ENCODE results near the gene UBE2E3.
"Not testable (repeated sequence)": the region's sequence is repeated elsewhere in the genome, so short reads cannot be mapped to it uniquely, and the experiment has no call there.

UBE2E3 gene

DNA sequence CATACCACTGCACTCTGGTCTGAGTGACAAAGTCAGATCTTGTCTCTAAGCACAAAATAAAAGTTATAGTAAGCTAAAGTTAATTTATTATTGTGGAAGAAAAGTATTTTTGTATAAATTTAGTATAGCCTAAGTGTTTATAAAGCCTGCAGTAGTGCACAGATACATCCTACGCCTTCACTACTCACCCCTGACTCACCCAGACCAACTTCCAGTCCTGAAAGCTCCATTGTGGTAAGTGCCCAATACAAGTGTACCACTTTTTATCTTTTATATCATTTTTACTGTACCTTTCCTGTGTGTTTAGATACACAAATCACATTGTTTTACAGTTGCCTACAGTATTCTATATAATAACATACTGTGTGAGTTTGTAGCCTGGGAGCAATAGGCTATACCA is 57.5 kb downstream of the UBE2E3 start:
- no peak for DNase-seq

DNA sequence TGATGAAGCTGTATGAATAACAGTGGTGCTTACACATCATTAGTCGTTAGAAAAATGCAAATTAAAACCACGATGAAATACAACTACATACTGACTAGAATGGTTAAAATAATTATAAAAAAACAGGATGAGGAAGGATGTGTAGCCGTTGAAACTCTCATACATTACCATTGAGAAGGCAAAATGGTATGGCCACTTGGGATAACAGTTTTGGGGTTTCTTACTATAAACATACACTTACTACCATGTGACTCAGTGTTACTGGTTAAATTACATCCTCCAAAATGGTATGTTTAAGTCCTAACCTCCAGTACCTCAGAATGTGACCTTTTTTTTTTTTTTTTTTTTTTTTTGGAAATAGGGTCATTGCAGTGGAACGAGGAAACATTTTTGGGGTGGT is 58.4 kb downstream of the UBE2E3 start:
- DNase-seq = no peak

DNA sequence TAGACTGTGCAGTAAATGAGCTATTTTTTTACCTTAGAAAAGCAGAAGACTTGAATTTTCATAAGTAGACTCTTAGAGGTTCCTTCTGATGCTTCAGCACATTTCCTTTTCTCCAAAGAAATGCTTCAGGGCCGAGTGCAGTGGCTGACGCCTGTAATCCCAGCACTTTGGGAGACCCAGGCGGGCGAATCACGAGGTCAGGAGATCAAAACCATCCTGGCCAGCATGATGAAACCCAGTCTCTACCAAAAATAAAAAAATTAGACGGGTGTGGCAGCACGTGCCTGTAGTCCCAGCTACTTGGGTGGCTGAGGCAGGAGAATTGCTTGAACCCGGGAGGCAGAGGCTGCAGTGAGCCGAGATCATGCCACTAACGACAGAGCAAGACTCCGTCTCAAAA is 60.4 kb downstream of the UBE2E3 start:
- not testable (repeated sequence) for DNase-seq

DNA sequence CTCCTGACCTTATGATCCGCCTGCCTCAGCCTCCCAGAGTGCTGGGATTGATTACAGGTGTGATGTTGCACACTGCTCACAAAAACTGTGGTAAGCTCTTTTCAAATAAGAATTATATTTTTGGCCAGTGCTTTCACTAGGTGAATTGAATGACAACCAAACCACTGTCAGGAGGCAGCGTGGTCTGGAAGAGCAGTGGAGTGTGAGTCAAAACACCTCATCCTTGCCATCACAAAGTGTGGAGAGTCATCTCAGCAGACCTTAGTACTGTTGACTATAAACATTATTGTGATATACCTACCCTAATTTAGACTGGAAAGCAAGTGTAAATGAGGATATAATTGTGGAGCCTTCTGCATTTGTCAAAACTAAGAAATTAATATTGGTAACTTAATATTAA is 61.3 kb downstream of the UBE2E3 start:
- peak; percentile 5 for DNase-seq

DNA sequence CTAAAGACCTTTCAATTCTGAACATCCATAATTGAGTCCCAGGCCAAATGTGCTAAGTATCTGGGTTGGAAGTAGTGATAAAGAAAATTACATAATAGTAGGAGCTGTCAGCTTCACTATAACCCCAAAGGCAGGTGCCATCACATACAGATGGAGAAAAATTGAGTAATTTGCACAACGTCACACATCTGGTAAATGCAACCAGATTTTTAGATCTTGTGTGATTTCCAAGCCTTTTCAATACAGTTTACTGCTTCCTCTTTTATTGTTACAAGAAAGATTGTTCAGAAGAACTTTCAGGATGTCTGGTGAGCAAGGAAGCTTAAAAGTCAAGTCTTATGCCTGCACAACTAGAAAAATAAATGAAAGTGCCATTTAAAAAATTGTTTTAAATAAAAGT is 62.3 kb downstream of the UBE2E3 start:
- no peak for DNase-seq

DNA sequence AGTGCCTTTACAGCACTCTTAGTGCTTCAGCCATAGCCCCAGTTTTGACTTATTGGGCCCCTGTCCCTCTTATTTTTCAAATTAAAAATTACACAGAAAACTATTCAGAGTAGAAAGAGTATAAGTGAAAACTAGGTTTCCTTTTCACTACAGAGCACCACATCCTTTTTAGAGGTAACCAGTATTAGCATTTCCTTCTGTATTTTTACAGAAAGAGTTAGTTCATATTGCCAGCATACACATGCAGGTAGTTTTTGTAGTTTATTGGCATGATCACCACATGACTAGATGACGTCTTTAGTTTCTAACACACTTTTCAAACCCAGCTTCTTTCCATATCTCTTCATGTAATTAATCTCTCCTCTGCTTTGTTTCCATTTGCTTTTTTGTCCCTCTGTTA is 66.4 kb downstream of the UBE2E3 start:
- no peak for DNase-seq

DNA sequence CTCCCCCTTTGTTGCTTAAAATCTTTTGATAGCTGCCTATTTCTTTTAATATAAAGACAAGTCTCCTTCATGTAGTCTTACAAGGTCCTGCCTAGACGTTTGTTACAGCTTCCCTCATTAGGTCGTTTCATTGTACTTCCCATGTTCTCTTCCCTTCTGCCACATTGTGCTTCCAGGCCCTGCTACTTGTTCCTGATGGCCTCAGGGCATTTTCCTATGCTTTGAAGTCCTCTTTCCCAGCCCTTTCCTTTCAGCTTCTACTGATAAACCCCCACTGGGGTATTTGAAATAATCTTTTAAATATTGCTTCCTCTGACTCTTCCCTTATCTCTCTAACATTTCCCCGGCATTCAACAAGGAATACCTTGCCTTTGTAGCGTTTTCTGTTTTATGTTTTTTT is 67.4 kb downstream of the UBE2E3 start:
- DNase-seq = no peak

DNA sequence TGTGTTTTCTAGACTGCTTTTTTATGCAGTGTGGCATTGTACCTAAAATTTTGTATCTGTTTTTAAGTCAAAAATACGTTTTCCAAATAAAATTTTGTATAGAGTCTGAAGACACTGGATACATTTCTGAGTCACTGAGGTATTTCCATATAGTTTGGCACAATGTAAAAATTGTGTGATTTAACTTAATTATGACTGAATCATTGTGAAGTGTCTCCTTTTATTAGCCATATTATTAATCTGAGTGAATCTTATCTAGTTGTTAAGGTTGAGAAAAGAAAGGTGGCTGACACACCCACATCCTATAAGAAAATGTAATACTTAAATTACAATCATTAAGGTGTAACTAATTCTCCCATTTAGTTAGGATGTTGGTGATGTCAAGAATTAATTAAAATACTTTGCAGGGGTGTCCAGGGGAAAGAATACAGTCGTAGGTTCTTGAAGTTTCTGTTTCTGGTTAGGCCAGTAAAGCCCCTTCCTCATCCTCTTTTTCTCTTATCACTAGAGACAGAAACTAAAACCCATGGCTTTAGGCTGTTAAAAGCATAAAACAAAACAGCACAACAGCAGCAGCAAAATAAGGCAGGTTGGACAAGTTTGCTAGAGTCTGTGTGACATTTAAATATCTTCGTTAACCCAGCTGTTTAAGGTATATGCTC is 71.6 kb downstream of the UBE2E3 start:
- DNase-seq = no peak

DNA sequence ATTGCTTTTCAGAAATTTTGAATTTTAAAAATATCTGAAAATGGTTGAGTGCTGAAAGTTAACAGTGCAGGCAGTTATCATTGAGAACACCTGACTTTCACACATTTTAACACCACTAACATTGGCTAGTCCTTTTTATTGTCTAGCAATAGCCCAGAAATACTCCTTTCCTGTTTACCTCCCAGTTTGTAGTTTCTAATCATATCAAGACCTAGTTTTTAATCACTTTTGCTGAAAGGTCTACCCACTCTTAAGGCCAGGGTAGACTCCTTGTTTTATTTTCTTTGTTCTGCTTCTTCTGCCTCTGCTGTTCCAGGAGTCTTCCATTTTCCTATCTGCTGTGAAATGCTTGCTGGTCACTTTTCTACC is 72.1 kb downstream of the UBE2E3 start:
- no peak for DNase-seq

DNA sequence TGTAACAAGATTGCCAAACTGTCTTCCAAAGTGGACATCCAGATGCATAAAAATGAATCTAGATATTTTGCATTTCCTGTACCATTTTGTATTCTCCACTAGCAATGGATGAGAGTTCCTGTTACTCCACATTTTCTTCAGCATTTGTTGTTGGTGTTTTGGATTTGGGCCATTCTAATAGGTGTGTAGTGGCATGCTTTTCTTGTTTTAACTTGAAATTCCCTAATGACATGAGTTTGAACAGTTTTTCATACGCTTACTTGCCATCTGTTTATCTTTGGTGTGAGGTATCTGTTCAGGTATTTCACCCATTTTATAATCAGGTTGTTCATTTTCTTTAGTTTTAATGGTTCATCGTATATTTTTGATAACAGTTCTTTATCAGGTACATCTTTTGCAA is 73.9 kb downstream of the UBE2E3 start:
- DNase-seq = no peak

DNA sequence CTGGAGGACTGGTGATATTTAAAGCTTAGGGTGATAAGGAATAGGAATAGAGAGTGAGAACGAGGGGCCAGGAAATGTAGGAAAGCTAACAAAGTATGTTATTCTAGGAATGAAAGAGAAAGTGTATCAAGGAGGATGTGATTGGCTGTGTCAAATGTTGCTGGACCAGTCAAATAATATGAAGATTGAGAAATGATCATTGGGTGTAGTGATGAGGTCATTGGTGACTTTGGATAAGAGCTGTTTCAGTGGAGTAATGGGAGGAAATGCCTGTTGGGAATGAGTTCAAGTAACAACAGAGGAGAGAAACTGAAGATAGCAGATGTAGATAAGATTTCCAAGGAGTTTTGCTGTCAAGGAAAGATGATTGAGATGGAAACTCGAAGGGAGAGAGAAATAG is 74.4 kb downstream of the UBE2E3 start:
- no peak for DNase-seq

DNA sequence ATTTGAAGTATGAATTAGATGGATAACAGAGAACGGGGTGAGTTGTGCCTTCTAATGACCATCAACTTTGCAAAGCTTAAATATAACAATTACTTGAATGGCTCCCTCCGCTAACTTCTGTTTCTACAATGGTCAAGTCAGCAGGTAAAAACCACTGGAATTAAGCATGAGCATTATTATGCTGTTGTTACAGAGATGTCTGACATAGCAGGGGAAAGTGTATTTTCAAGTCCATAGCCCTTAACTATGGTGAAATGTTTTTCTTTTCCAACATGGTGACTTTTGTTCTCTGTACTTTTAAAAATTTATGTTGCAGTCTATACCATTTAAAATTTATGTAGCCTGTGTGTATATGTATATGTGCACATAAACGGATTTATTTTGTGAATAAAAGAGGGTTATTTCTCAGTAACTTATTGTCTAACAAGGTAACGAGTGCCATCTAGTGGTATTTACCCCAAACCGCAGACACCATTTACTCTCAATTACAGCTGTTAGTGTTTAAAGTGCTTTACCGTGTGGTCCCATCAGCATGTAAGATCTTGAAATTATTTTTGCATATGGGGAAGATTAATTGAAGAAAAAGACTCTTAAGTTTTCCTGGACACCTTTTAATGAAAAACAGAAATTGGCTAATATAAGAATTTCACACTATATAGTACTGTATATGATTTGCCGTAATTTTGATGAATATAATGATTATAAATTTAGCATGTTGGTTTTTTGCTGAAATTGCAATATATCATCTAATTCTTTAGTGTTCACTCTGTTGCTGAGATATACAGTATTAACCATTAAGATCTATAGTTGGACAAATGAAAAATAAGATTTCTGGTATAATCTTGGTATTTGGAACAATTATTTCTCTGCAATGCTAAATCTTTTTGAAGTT is 78.2 kb downstream of the UBE2E3 start:
- peak; percentile 57 for DNase-seq

DNA sequence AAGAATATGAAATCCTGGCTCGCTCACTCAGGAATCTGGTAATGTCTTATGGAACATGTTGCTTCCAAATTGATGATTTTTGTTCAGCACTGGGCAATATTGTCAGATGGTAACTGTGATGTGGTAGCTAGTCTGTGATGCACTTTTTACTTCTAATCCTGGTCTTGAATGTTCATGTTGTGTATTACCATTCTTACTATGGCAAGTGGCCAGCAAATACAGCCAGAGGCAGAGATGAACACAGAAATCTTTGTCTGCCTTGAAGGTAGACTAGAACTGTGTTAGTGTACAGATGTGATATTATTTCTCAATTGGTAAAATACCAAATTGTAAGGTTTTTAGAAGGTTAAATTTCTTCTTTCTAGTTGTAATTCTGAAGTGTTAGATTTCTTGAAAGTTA is 83.3 kb downstream of the UBE2E3 start:
- no peak for DNase-seq

DNA sequence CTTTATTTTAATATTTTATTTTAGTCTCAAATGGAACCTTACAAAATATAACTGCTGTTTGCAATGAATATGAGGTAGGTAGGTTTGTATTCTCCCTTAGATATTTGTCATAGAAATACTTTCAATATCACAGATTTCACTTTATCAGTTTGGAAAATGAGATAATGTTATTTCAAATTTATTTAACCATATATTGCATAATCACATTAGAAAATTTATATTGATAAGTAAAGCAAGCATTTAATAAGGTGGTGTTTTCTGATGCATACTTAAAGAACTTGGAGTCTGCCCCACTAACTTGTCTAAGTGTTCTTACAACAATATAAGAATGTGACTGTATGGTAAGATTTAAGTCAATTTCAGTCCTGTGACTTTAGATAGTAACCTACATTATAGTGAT is 85.1 kb downstream of the UBE2E3 start:
- no peak for DNase-seq

DNA sequence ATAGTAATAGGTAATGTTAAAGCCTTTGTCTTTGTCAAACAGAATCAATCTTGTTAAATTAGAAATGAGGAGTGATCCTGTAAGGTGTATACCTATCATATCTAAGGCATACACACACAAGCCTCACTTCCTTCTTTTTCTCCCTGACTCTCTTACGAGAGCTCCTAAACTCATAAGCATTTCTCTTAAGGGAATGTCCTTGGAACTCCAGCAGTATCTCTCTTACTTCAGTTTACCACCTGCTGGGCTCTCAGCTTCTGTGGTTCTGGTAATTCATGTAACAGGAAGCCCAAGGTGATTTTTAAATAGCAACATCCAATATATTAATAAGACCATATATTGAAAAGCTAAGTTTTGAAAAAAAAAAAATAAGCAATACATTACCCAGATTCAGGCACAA is 85.9 kb downstream of the UBE2E3 start:
- no peak for DNase-seq

DNA sequence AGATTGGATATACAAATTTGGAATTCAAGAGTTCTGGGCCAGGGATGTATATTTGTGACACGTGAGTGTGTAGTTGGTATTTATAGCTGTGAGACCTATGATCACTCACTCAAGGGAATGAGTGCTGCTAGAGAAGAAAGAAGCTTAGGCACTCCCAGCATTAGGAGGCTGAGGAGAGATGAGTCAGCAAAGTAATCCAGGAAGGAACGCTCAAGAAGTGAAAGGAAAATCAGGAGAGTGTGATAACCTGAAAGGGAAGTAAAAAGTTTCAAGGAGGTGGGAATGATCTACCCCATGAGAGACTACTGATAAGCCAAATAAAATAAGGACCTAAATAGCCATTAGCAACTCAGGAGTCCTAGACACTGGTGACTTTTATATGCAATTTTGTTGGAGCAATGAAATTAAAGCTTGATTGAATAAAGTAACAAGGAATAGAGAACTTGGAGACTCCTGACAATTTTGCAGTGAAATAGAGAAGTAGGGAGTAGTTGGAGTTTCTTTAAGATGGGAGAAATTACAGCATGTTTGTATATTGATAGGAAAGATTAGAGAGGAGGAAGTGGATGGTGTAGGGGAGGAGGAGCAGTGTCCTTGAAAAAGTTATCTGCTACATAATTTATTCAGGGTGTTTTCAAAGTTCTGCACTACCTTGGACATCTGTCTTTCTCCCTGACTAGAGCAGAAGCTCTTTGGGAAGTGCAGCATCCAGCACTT is 89.9 kb downstream of the UBE2E3 start:
- DNase-seq = no peak

DNA sequence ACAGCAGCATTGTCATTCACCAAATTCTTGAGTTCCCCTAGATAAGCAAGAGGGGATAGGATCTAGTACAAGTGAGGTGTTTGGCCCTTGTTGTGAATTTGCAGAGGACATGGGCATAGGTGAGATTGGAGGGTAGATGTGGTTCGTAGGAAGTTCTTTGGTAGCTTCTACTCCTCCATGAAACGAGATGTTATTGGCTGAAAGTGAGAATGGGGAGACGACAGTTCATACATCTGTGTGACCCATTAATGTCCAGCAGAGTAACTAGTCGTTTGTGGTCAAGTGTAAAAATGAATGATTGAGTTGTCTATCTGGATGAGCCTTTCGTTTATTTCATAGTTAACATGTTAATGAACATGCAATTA is 90.4 kb downstream of the UBE2E3 start:
- DNase-seq = no peak

DNA sequence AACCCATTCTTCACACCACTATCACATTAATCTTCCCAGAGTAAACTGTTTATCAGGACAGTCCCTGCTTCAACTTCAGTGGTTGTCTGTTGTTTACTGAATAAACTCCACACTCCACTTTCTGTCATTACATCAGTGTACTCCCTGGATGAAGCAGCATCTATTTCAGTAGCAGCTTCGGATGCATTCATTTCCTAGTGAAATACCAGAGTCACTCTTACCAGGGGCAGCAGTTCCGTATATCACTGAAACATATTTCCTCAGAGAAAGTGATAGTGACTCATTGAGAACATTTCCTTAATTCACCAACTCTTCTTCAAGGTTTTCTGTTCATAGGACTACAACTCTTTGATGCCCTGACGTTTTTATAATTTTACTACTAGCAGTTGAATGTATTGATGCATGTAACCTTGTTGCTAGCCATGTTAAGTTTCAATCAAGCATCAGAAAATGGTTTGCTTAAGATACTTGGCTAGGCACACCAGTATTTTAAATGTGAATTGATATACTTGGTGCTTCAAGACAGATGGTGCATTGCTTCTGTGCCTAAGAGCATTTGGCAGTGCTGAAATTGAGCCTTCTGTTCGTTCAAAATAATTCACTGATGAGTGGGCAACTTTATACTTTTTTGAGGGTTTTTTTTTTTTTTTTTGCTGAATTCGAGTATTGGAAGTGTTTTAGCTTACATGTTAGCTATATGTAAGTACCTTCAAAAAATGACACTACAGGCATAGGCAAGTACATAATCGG is 92.3 kb downstream of the UBE2E3 start:
- no peak for DNase-seq

DNA sequence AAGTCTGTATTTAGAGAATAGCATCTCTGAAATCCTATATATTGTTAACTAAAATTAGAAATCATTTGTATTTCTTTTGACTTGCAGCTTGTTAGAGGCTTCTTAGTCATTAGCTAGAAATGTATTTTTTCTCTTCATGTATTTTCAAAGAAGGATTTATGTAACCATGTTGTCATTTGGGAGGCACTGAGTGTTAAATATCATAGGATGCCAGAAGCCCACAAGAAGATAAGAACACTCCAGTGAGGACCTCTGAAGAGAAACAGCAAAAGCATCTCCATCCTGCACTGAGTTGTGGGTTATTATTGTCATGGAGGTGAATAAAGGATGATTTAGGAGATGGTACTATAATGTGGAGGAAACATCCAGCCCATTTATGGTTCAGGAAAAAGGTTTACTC is 93.5 kb downstream of the UBE2E3 start:
- no peak for DNase-seq

DNA sequence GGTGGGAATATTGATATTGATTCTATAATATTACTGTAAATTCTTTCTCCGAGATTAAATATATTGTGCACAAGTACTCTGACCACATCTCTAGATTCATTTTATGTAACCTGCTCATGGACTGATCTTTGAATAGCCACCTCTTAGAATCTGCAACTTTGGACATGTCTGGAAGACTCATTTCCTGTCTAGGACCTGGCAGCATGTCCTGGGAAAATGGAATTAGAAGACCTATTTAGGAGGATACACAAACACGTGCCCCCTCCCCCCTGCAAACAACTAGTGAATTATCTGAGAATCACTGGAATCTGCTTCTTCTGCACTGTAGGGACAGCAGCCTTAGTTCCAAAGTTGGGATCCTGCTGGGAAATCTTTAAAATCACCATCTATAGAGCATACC is 94.1 kb downstream of the UBE2E3 start:
- no peak for DNase-seq

DNA sequence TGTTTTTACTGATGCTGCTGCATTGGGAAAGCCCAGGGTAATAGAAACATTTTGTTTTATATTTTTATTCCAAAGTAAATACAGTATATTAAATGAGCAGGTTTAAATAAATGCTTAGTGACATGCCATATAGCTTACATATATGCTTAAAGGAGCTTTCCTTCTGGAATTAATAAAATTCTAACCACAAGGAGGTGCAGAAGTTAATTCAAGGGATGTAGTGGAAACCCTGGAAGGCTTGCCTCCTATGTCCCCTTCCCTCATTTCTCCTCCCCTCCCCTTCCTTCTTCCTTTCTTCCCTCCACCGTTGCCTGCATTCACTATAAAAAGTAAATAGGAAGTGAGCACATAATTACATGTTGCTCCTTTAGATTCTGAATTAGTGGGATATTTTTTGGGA is 96.3 kb downstream of the UBE2E3 start:
- DNase-seq = no peak

DNA sequence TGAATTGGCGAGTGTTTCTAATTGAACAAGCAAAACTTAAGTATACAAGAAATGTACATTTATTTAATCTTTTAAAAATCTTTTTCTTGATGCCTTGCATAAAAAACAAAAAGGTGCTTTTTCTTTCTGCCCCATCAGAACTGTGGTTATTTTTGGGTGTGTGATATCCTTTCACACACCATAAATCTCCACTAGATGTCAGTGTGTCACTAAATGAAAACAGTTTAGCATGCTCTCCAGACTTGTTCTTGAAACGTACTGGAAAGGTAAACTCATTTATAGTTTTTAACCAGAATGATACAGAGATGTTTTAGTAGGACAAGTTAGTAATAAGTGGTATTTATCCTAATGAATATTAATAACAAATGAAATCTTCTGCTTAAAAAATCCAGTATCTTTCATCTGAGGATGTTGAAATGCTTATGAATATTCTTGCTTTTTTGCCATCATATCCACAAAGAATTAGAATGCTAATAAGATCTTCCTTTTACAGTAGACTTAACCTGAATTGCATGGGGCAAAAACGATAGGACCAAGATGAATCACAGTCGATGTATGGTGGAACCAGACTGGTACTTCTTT is 96.8 kb downstream of the UBE2E3 start:
- DNase-seq = peak; percentile 2

DNA sequence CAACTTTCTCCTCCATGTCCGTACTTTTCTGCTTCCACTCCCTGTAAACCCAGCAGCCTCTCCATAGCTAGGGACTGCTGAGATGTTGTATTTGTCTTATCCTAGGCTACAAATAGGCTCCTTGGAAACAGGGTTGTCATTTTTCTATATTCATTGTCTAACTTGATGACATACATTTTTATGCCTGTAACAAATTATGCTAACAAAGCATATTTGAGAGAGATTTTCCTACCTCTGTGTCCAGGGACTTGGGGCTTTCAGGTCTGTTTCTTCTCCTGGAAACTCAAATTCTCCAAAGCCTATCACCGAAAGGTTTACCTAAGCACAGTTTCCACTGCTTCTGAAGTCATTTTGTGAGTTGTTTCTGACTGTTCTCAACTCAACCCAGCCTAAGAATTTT is 102.7 kb downstream of the UBE2E3 start:
- DNase-seq = no peak
